H1 (cell line): ENCODE results near the gene CTNNA3. TPM values are rescaled to one million over a fixed set of nuclear protein-coding genes. Genes with fewer than 3 reads are reported as not detected.

ENCODE experiments used
- CTBP2 ChIP-seq: IDR thresholded peaks from 2 replicates; pipeline ENCODE4 v1.7.0; 2011; ENCODE audit warnings: borderline replicate concordance, mild to moderate bottlenecking, moderate library complexity, mixed read lengths, low read length; ENCODE audit not compliant: insufficient read depth, insufficient read length
- RAD21 ChIP-seq, 2 experiments: IDR thresholded peaks in 1 of 2; conservative IDR thresholded peaks in 1 of 2; 2 replicates each; pipeline ENCODE4 v1.6.1; 2011; ENCODE audit warnings: low read depth in 2 of 2, low read length in 2 of 2, improper control_type of control experiment in 1 of 2, inconsistent platforms in 1 of 2, mild to moderate bottlenecking in 1 of 2, moderate library complexity in 1 of 2
- polyA plus RNA-seq, 7 experiments: library from polyadenylated mRNA; depleted of rRNA in 3 of 7; stranded (reverse) in 5 of 7; unstranded in 2 of 7; fragments of >200 nt in 5 of 7; fragments of 200-250 nt in 2 of 7; gene quantifications; 1 replicate in 5 of 7; 2 replicates in 1 of 7; 4 replicates in 1 of 7; pipeline versions ENCODE4 v1.2.1 to v1.2.3, GENCODE V29; 2011 to 2013; ENCODE audit warnings: missing spikeins in 2 of 7, mixed read lengths in 2 of 7
- total RNA-seq: library from RNA; stranded (reverse); fragmentation: NEBNext Ultra II Directional; extraction: Animal tissue kit (Norgen Biotek cat#: 25700); gene quantifications from 2 replicates; pipeline ENCODE4 v1.2.1, GENCODE V29; 2021
- TF ChIP-seq, protein P1 (sequence below): IDR thresholded peaks from 2 replicates; pipeline ENCODE4 v1.6.1; 2012; ENCODE audit warnings: inconsistent platforms

The CTNNA3 gene
- total and polyA plus RNA-seq, 2 of the 8 experiments (the other 6 are each of a cell fraction or from before 2014, with no cell fraction given), result 1.3 to 1.5 TPM

DNA sequence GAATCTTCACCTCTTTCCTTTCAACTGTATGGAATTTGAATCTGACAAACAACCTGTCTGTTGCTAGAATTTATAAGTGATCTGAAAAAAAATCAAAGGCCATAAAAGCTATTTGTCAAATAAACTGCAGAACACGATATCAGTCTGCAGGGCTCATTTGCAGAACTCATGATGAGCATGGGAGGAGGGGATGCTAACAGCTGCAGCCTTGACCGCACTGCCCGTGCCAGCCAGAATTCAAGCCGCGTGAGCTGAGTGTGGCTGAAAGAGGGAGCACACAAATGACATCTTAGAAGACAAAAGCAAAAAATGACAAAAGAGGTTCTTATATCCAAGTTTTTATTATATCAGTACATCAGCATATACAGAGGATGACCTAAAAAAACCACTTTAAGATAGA, 754.5 kb downstream of the CTNNA3 start (continued):
- TF ChIP-seq CTBP2 (no peak), RAD21 (IDR thresholded peaks at IDR 0.05 in 1 of 2, conservative IDR thresholded peaks at IDR 0.05 in 1 of 2; ENCODE audit: low read depth in 2 of 2, low read length in 2 of 2) (no peak)
- TF ChIP-seq, protein P1, sequence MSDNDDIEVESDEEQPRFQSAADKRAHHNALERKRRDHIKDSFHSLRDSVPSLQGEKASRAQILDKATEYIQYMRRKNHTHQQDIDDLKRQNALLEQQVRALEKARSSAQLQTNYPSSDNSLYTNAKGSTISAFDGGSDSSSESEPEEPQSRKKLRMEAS, result no peak
